Stimulated activated CD8-positive, alpha-beta memory T cell treated with anti-CD3 and anti-CD28 coated beads, Interleukin-2, amount 100 ng/mL, for 1 hour (primary cell): ENCODE data around the gene PCDHAC1.

Experiments
- DNase-seq, 2 donors: peaks; one replicate each; pipeline ENCODE4 v3.0.0-alpha.2; 2020; ENCODE audit warnings: low read depth in 2 of 2

PCDHAC1 gene

DNA sequence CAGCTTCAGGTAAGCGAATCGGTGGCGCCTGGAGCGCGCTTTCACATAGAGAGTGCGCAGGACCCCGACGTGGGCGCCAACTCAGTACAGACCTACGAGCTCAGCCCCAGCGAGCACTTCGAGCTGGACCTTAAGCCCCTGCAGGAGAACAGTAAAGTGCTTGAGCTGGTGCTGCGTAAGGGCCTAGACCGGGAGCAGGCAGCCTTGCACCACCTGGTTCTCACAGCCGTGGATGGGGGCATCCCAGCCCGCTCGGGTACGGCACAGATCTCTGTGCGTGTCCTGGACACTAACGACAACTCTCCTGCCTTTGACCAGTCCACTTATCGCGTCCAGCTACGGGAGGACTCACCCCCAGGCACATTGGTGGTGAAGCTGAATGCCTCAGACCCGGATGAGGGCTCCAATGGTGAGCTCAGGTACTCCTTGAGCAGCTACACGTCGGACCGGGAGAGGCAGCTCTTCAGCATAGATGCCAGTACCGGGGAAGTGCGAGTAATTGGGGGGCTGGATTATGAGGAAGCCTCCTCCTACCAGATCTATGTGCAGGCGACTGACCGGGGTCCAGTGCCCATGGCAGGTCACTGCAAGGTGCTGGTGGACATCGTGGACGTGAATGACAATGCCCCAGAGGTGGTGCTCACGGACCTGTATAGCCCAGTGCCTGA, 41.3 kb downstream of the PCDHAC1 start:
- DNase-seq = no peak

DNA sequence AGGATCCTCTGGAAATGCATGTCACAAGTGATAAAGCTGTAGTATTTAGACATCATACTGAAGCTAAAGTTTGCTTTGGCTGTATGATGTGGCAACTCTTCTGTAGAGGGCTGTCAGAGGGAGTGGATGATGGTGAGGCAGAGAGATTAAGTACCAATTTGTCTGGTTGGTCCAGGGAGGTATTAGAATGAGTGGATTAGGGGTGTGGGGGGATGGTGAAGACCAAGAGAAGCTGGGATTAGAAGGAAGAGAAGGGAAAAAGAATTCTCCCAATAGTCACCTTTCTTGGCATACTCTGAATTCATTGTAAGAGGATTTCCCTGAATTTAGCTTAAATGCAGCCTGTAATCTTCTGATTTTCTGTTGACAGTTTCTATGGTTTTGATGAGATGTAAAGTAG, 43.8 kb downstream of the PCDHAC1 start:
- DNase-seq = no peak

DNA sequence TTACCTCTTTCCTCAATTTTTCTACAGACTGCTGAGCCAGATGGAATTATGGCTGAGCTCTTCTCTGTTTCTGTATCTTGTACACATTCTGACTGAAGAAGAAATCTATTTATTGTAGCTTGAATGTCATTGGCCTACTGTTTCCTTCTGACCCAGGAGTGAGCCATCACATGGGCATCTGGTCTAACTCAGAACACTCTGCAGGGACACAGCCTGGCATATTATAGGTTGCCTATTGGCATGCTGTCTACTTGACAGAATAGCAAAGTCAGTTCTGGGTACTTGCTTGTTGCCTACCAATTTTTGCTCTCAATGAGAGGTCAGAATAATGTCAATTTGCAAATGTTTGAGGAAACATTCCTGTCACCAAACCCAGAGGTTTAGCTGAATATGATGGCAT, 47.5 kb downstream of the PCDHAC1 start:
- DNase-seq = no peak

DNA sequence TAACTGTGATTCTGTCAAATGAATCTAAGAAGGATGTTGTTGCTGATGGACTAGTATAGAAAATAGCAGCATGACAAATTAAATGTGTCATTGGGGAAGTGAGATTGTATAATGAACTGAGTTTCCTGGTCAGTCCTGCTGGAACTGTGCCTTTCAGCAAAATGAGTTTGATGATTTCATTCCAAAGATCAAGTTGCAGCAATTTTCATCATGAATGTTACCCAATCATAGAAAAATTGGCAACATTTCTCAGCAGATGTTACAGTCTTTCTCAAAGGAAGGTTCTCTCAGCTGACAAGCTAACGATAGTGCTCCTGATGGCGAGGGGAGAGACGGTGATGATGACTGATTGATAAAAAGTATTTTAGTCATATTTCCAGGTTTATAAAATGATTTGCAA, 50.9 kb downstream of the PCDHAC1 start:
- DNase-seq = no peak

GRCh38 chr5:140978260-140978659, 52.2 kb downstream of the PCDHAC1 start:
- no peak for DNase-seq

- no peak for DNase-seq
Observed at GRCh38 chr5:140978983-140979382, 52.9 kb downstream of the PCDHAC1 start.
